ENCODE results near the gene CRYBB3.
"Not testable (repeated sequence)": the region's sequence is repeated elsewhere in the genome, so short reads cannot be mapped to it uniquely, and the experiment has no call there.

Gene CRYBB3

GRCh38 chr22:25236417-25236816, 36.8 kb downstream of the CRYBB3 start:
- CTCF ChIA-PET = interaction anchor here (0.6 to 0.7 kb wide), 4 partner anchors 32 to 211 kb away, joined by 3 to 5 read pairs (median 4); no protein-coding TSS in a partner anchor
- POLR2A ChIA-PET (ENCODE audit: low non-redundant PET) = no interaction called here
- no peak for DNase-seq (ENCODE audit: low spot score)
- H3K27ac ChIP-seq = no peak overlapping the region
- TF ChIP-seq CTCF (conservative IDR thresholded peaks at IDR 0.05; ENCODE audit: low read depth) = no peak

GRCh38 chr22:25237503-25237902, 37.8 kb downstream of the CRYBB3 start:
- no peak overlapping the region for H3K27ac ChIP-seq
- CTCF ChIA-PET = no interaction called here
- POLR2A ChIA-PET (ENCODE audit: low non-redundant PET) = no interaction called here
- TF ChIP-seq CTCF (conservative IDR thresholded peaks at IDR 0.05; ENCODE audit: low read depth) = no peak
- no peak for DNase-seq (ENCODE audit: low spot score)

GRCh38 chr22:25238058-25238457, 38.4 kb downstream of the CRYBB3 start:
- H3K27ac ChIP-seq; CTCF ChIA-PET; POLR2A ChIA-PET (ENCODE audit: low non-redundant PET); DNase-seq (ENCODE audit: low spot score): not testable (repeated sequence)

GRCh38 chr22:25255169-25255568, 55.5 kb downstream of the CRYBB3 start:
- DNase-seq (ENCODE audit: low spot score); H3K27ac ChIP-seq; POLR2A ChIA-PET (ENCODE audit: low non-redundant PET); CTCF ChIA-PET: not testable (repeated sequence)
